A549 (cell line): ENCODE data around the gene TTC31. TPM values are rescaled to one million over a fixed set of nuclear protein-coding genes. Genes with fewer than 3 reads are reported as not detected.
A peak's percentile ranks its signal among the peaks of the same experiment; 100 is the strongest.

Source experiments
- ATAC-seq, 2 experiments: fragments of 200-7000 bp in 1 of 2; fragments of >200 bp in 1 of 2; cut with Nextera tagmentation in 1 of 2; cut with Tn5 transposase in 1 of 2; 3 replicates each; pipeline versions ENCODE4 v1.8.0 to v1.9.1; 2018 to 2020; ENCODE audit warnings: mild to moderate bottlenecking in 1 of 2, moderate library complexity in 1 of 2
- CTCF ChIA-PET: fragments of 300-600 bp; sonication (Branson Sonifier 250); formaldehyde crosslinking; extraction: SDS; loops from one replicate; lab custom pipeline; 2021; ENCODE audit warnings: antibody characterized with exemption, inconsistent platforms; lab: Yijun Ruan, JAX
- POLR2A ChIA-PET: fragments of 350-600 bp; formaldehyde crosslinking; extraction: SDS; loops from one replicate; lab custom pipeline; 2021; ENCODE audit warnings: antibody characterized with exemption, inconsistent platforms; lab: Yijun Ruan, JAX
- DNase-seq, 2 experiments: peaks; one replicate each; pipeline versions ENCODE4 v3.0.0 to v3.0.0-alpha.2; 2011 to 2016; ENCODE audit warnings: low read depth in 1 of 2, low spot score in 1 of 2
- FAIRE-seq: peaks from 2 replicates; lab custom pipeline; 2011; peaks lifted over from hg19 to GRCh38; lab: Jason Lieb, UNC
- H3K27ac ChIP-seq, 2 experiments: fragments of >200 bp; sonication (Bioruptor Twin); formaldehyde crosslinking; 3 replicates each; pipeline ENCODE4 v1.5.1; 2016 to 2017
- H3K4me1 ChIP-seq: fragments of >200 bp; sonication (Bioruptor Twin); formaldehyde crosslinking; 3 replicates; pipeline ENCODE4 v1.6.1; 2016
- H3K4me2 ChIP-seq: fragments of >200 bp; sonication (Bioruptor Twin); formaldehyde crosslinking; 3 replicates; pipeline ENCODE4 v1.6.1; 2016
- H3K4me3 ChIP-seq: fragments of >200 bp; sonication (Bioruptor Twin); formaldehyde crosslinking; 3 replicates; pipeline ENCODE4 v1.5.1; 2016
- H3K9me3 ChIP-seq: fragments of >200 bp; sonication (Bioruptor Twin); formaldehyde crosslinking; 3 replicates; pipeline ENCODE4 v1.6.1; 2016
- BCL3 ChIP-seq: fragments of >200 bp; sonication (Bioruptor Twin); formaldehyde crosslinking; IDR thresholded peaks from 3 replicates; pipeline ENCODE4 v1.6.1; 2016
- BHLHE40 ChIP-seq: IDR thresholded peaks from 2 replicates; pipeline ENCODE4 v1.6.1; 2012; ENCODE audit warnings: low read depth, low read length, inconsistent platforms
- CBX2 ChIP-seq: fragments of 200-600 bp; sonication (generic); IDR thresholded peaks from 2 replicates; pipeline ENCODE4 v1.6.1; 2016; ENCODE audit warnings: low read depth, mild to moderate bottlenecking, borderline replicate concordance
- CBX8 ChIP-seq: fragments of 200-600 bp; sonication (generic); IDR thresholded peaks from 2 replicates; pipeline ENCODE4 v1.6.1; 2016
- CEBPB ChIP-seq, 2 experiments: fragments of >200 bp in 1 of 2; sonication (Bioruptor Twin) in 1 of 2; formaldehyde crosslinking in 1 of 2; IDR thresholded peaks; 2 replicates each; pipeline ENCODE4 v1.6.1; 2012 to 2016
- CHD2 ChIP-seq: fragments of 150-350 bp; IDR thresholded peaks from 2 replicates; pipeline ENCODE4 v1.6.1; 2014; ENCODE audit warnings: low read length; ENCODE audit not compliant: partially characterized antibody
- CHD4 ChIP-seq: fragments of 200-600 bp; sonication (generic); IDR thresholded peaks from 2 replicates; pipeline ENCODE4 v1.6.1; 2016; ENCODE audit warnings: antibody characterized with exemption, mild to moderate bottlenecking, borderline replicate concordance
- FOSL2 ChIP-seq, 2 experiments: fragments of 450-650 bp in 1 of 2; fragments of >200 bp in 1 of 2; sonication (Bioruptor Twin) in 1 of 2; formaldehyde crosslinking; IDR thresholded peaks; 2 replicates each; pipeline versions ENCODE4 v1.5.0 to v1.6.1; 2016 to 2020; ENCODE audit warnings: mild to moderate bottlenecking in 1 of 2, moderate library complexity in 1 of 2
- FOXS1 ChIP-seq: fragments of 250-450 bp; sonication (Bioruptor Pico); IDR thresholded peaks from 2 replicates; pipeline ENCODE4 v1.5.0; 2020; ENCODE audit warnings: mild to moderate bottlenecking, moderate library complexity
- HDAC2 ChIP-seq: fragments of 200-600 bp; sonication (generic); IDR thresholded peaks from 2 replicates; pipeline ENCODE4 v1.6.1; 2016
- HES2 ChIP-seq: fragments of >200 bp; sonication (Bioruptor Twin); formaldehyde crosslinking; IDR thresholded peaks from 2 replicates; pipeline ENCODE4 v1.6.1; 2016
- HEYL ChIP-seq: fragments of 250-450 bp; sonication (Bioruptor Pico); IDR thresholded peaks from 2 replicates; pipeline ENCODE4 v1.8.0; 2021; ENCODE audit warnings: mild to moderate bottlenecking, moderate library complexity
- HOXB13 ChIP-seq: fragments of 250-450 bp; sonication (Bioruptor Pico); IDR thresholded peaks from 2 replicates; pipeline ENCODE4 v1.5.0; 2020; ENCODE audit warnings: low read depth, mild to moderate bottlenecking, moderate library complexity
- HOXB5 ChIP-seq: fragments of 250-450 bp; sonication (Bioruptor Pico); IDR thresholded peaks from 2 replicates; pipeline ENCODE4 v1.5.0; 2020; ENCODE audit warnings: mild to moderate bottlenecking, moderate library complexity
- JUN ChIP-seq, 2 experiments: fragments of >200 bp; sonication (Bioruptor Twin); formaldehyde crosslinking; IDR thresholded peaks; 2 replicates in 1 of 2; 3 replicates in 1 of 2; pipeline ENCODE4 v1.6.1; 2016 to 2017
- JUNB ChIP-seq: fragments of >200 bp; sonication (Bioruptor Twin); formaldehyde crosslinking; IDR thresholded peaks from 2 replicates; pipeline ENCODE4 v1.6.1; 2016
- NFE2L2 ChIP-seq: fragments of 150-350 bp; conservative IDR thresholded peaks from 2 replicates; pipeline ENCODE4 v1.6.1; 2014; ENCODE audit warnings: low read length
- PBX3 ChIP-seq: IDR thresholded peaks from 2 replicates; pipeline ENCODE4 v1.6.1; 2012
- RAD21 ChIP-seq, 2 experiments: fragments of >200 bp in 1 of 2; sonication (Bioruptor Twin) in 1 of 2; formaldehyde crosslinking in 1 of 2; IDR thresholded peaks in 1 of 2; conservative IDR thresholded peaks in 1 of 2; 2 replicates in 1 of 2; 3 replicates in 1 of 2; pipeline ENCODE4 v1.6.1; 2012 to 2018; ENCODE audit warnings: inconsistent platforms in 1 of 2
- RCOR1 ChIP-seq: fragments of 150-350 bp; IDR thresholded peaks from 2 replicates; pipeline ENCODE4 v1.6.1; 2014; ENCODE audit warnings: antibody characterized with exemption, low read length, low read depth
- RFX5 ChIP-seq: fragments of 450-650 bp; IDR thresholded peaks from 2 replicates; pipeline ENCODE4 v1.7.1; 2014; ENCODE audit warnings: antibody characterized with exemption, mild to moderate bottlenecking, moderate library complexity
- RNF2 ChIP-seq: fragments of 200-600 bp; sonication (generic); IDR thresholded peaks from 2 replicates; pipeline ENCODE4 v1.6.1; 2016; ENCODE audit warnings: low read depth, mild to moderate bottlenecking, antibody characterized with exemption, moderate library complexity, borderline replicate concordance
- USF2 ChIP-seq: fragments of 450-650 bp; IDR thresholded peaks from 2 replicates; pipeline ENCODE4 v1.6.1; 2014; ENCODE audit warnings: antibody characterized with exemption
- ZC3H11A ChIP-seq: fragments of 450-650 bp; IDR thresholded peaks from 2 replicates; pipeline ENCODE4 v1.6.1; 2014; ENCODE audit warnings: antibody characterized with exemption, mild to moderate bottlenecking
- WGBS: methylation state at CpG from one replicate; pipeline ENCODE4 v1.1.6; 2017; ENCODE audit errors: missing lambda C conversion rate; 5-methylcytosine and 5-hydroxymethylcytosine counted together
- polyA plus RNA-seq, 4 experiments: library from polyadenylated mRNA; depleted of rRNA in 3 of 4; stranded (reverse); fragments of >200 nt; fragmentation: RNase III in 1 of 4; extraction: RNeasy Plus Mini Kit Qiagen cat#74134 plus additional on column Dnase treatment in 1 of 4; gene quantifications; 2 replicates in 3 of 4; 3 replicates in 1 of 4; pipeline ENCODE4 v1.2.3, GENCODE V29; 2011 to 2017
- TF ChIP-seq, protein P1 (sequence below): fragments of 250-450 bp; sonication (Bioruptor Pico); IDR thresholded peaks from 2 replicates; pipeline ENCODE4 v1.5.0; 2021; ENCODE audit warnings: mild to moderate bottlenecking, moderate library complexity, borderline replicate concordance
- TF ChIP-seq, protein P2 (sequence below): IDR thresholded peaks from 2 replicates; pipeline ENCODE4 v1.6.1; 2012; ENCODE audit warnings: low read depth, borderline replicate concordance

TTC31 gene
- polyA plus RNA-seq, 2 of the 4 experiments (the other 2 are of a cell fraction): 26.2 to 29.6 TPM

GRCh38 chr2:74439373-74439772 lies 43.5 kb upstream of the TTC31 start:
- TF ChIP-seq CBX8 (no peak), FOSL2 (IDR thresholded peaks at IDR 0.05) (no peak), FOSL2 (CRISPR knock-in tag; IDR thresholded peaks at IDR 0.05) (no peak), HDAC2 (no peak), HEYL (CRISPR knock-in tag) (no peak), BHLHE40 (no peak), HOXB5 (no peak), JUNB (no peak), RFX5 (no peak), HES2 (no peak), RAD21 (conservative IDR thresholded peaks at IDR 0.05 in 1 of 2, IDR thresholded peaks at IDR 0.05 in 1 of 2) (no peak)
- TF ChIP-seq, protein P1, sequence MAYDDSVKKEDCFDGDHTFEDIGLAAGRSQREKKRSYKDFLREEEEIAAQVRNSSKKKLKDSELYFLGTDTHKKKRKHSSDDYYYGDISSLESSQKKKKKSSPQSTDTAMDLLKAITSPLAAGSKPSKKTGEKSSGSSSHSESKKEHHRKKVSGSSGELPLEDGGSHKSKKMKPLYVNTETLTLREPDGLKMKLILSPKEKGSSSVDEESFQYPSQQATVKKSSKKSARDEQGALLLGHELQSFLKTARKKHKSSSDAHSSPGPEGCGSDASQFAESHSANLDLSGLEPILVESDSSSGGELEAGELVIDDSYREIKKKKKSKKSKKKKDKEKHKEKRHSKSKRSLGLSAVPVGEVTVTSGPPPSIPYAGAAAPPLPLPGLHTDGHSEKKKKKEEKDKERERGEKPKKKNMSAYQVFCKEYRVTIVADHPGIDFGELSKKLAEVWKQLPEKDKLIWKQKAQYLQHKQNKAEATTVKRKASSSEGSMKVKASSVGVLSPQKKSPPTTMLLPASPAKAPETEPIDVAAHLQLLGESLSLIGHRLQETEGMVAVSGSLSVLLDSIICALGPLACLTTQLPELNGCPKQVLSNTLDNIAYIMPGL (CRISPR knock-in tag): no peak
- TF ChIP-seq, protein P2, sequence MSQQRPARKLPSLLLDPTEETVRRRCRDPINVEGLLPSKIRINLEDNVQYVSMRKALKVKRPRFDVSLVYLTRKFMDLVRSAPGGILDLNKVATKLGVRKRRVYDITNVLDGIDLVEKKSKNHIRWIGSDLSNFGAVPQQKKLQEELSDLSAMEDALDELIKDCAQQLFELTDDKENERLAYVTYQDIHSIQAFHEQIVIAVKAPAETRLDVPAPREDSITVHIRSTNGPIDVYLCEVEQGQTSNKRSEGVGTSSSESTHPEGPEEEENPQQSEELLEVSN: no peak
- TF ChIP-seq, all 56 proteins: peak for 0
- FAIRE-seq: no peak
- H3K9me3 ChIP-seq: no peaks in the 10 kb centered on the region
- H3K4me1 ChIP-seq: peaks cover 29% of the 10 kb centered on the region
- peak; percentile 1; a peak in 1 of 6 replicates for ATAC-seq
- peak overlapping the region; percentile 53 for H3K4me3 ChIP-seq
- H3K4me2 ChIP-seq: peak overlapping the region; percentile 93
- WGBS: 76% methylated on average over 3 of the region's 3 CpGs
- ChIA-PET POLR2A (interaction anchor here (1.3 to 2.5 kb wide), 7 partner anchors 9 to 93 kb away, joined by 3 to 23 read pairs (median 9); partner anchors contain the start of genes C2orf81, INO80B, MRPL53 and WBP1), CTCF (interaction anchor here (0.8 to 2.6 kb wide), 12 partner anchors 8 to 189 kb away, joined by 3 to 9 read pairs (median 5); partner anchors contain the start of gene WBP1)
- no peak for DNase-seq
- peak overlapping the region; percentile 86 to 89 for H3K27ac ChIP-seq

DNA sequence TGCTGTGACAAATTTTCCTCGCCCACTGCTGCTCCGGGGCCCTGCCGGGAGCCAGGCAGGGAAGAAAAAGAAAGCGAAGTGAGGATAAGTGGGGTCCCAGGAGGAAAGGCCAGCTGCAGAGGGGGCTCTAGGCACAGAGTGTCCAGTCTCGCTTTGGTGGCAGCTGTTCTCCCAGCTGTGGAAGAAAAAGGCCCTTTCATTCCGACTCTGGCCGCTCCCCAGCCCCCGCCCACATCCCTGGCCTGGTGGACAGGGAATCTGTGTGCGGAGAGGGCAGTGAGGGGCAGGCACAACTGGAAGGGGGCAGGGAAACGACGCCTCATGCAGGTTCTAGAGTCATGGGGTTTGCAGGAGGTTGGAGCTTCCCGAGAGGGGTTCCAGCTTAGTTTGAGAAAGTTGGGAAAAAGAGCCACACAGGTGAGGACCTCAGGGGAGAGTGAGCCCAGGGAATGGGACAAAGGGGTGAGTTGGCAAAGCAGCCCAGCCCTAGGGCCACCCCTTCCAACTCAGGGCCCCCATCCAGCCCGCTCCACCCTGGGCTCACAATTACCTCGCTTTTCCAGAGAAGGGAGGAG lies 43.0 kb upstream of the TTC31 start:
- TF ChIP-seq HOXB13 (CRISPR knock-in tag): no peak
- no peak for TF ChIP-seq CEBPB (IDR thresholded peaks at IDR 0.05)
- no peak for TF ChIP-seq FOSL2 (IDR thresholded peaks at IDR 0.05)
- TF ChIP-seq FOSL2 (CRISPR knock-in tag; IDR thresholded peaks at IDR 0.05): no peak
- TF ChIP-seq JUNB: no peak
- TF ChIP-seq CHD2: no peak
- TF ChIP-seq PBX3: no peak
- TF ChIP-seq RCOR1: no peak
- no peak for TF ChIP-seq NFE2L2
- TF ChIP-seq HDAC2: no peak
- TF ChIP-seq, protein P1 (CRISPR knock-in tag): no peak
- no peak for TF ChIP-seq USF2
- TF ChIP-seq BCL3: no peak
- no peak for TF ChIP-seq CHD4
- TF ChIP-seq ZC3H11A: no peak
- no peak for TF ChIP-seq RNF2
- TF ChIP-seq JUN (IDR thresholded peaks at IDR 0.05): no peak
- TF ChIP-seq CBX2: no peak
- no peak for TF ChIP-seq FOXS1
- 42% methylated on average over 12 of the region's 14 CpGs for WGBS
- DNase-seq (no peak), ATAC-seq (peak; percentile 37 to 61), FAIRE-seq (no peak)
- CTCF ChIA-PET: interaction anchor here (0.8 to 2.6 kb wide), 17 partner anchors 8 to 190 kb away, joined by 3 to 9 read pairs (median 4); partner anchors contain the start of genes CCDC142, TTC31 and WBP1
- H3K9me3 ChIP-seq: no peaks in the 10 kb centered on the region
- POLR2A ChIA-PET: interaction anchor here (0.5 to 2.5 kb wide), 11 partner anchors 9 to 92 kb away, joined by 3 to 23 read pairs (median 5); partner anchors contain the start of genes C2orf81, CCDC142, INO80B and MRPL53
- peak overlapping the region; percentile 53 for H3K4me3 ChIP-seq
- H3K27ac ChIP-seq: peak overlapping the region; percentile 86 to 89
- H3K4me1 ChIP-seq: peaks cover 34% of the 10 kb centered on the region
- peak overlapping the region; percentile 93 for H3K4me2 ChIP-seq
